K562 (cell line): ENCODE measurements around the gene BMP10. TPM values are rescaled to one million over a fixed set of nuclear protein-coding genes. Genes with fewer than 3 reads are reported as not detected.

Source experiments
- ARID1B ChIP-seq: fragments of 450-650 bp; IDR thresholded peaks from 2 replicates; pipeline ENCODE4 v1.6.1; 2016; ENCODE audit warnings: antibody characterized with exemption, mild to moderate bottlenecking, inconsistent platforms
- CUX1 ChIP-seq: fragments of 200-800 bp; sonication (Bioruptor generic); IDR thresholded peaks from 2 replicates; pipeline ENCODE4 v1.6.1; 2016; ENCODE audit warnings: missing genetic modification characterization, missing compliant biosample characterization
- MAX ChIP-seq: sonication (generic); formaldehyde crosslinking; IDR thresholded peaks from 2 replicates; pipeline ENCODE4 v1.9.0; 2022; ENCODE audit warnings: mild to moderate bottlenecking, missing genetic modification reagents
- RAD21 ChIP-seq, 2 experiments: fragments of 250-450 bp in 1 of 2; fragments of 450-650 bp in 1 of 2; sonication (Bioruptor Pico) in 1 of 2; formaldehyde crosslinking in 1 of 2; IDR thresholded peaks in 1 of 2; conservative IDR thresholded peaks in 1 of 2; 2 replicates each; pipeline versions ENCODE4 v1.4.0 to v1.8.0; 2020 to 2022; ENCODE audit warnings: mild to moderate bottlenecking in 2 of 2, moderate library complexity in 1 of 2
- RBFOX2 ChIP-seq: fragments of 200-400 bp; formaldehyde crosslinking; IDR thresholded peaks from 2 replicates; pipeline ENCODE4 v1.6.1; 2017; ENCODE audit warnings: low read depth, mild to moderate bottlenecking, low read length, moderate library complexity
- TAL1 ChIP-seq: fragments of 450-650 bp; IDR thresholded peaks from 2 replicates; pipeline ENCODE4 v1.6.1; 2016; ENCODE audit warnings: mild to moderate bottlenecking
- ZNF318 ChIP-seq, 2 experiments: fragments of 450-650 bp; IDR thresholded peaks; 2 replicates each; pipeline ENCODE4 v1.6.1; 2016; ENCODE audit warnings: mild to moderate bottlenecking in 2 of 2, borderline replicate concordance in 1 of 2, low read depth in 1 of 2, moderate library complexity in 1 of 2
- ZNF584 ChIP-seq: fragments of 200-800 bp; sonication (Bioruptor generic); IDR thresholded peaks from 2 replicates; pipeline ENCODE4 v1.6.1; 2016; ENCODE audit warnings: low read depth, mild to moderate bottlenecking, missing genetic modification characterization, missing compliant biosample characterization
- ZNF668 ChIP-seq: fragments of 250-450 bp; sonication (Bioruptor Pico); IDR thresholded peaks from 2 replicates; pipeline ENCODE4 v1.8.0; 2022; ENCODE audit warnings: mild to moderate bottlenecking, inconsistent platforms
- polyA plus RNA-seq, 8 experiments: library from polyadenylated mRNA; depleted of rRNA in 4 of 8; stranded (reverse) in 5 of 8; unstranded in 3 of 8; fragments of >200 nt; fragmentation: Nextera tagmentation in 2 of 8; fragmentation: Illumina TruSeq in 1 of 8; extraction: Ambion mirVana in 2 of 8; extraction: Trizol in 1 of 8; gene quantifications; 2 replicates each; pipeline versions ENCODE4 v1.2.1 to v1.2.3, GENCODE V29; 2011 to 2014; ENCODE audit warnings: inconsistent platforms in 1 of 8, missing spikeins in 1 of 8
- total RNA-seq, 7 experiments: library from RNA; depleted of rRNA in 6 of 7; stranded (reverse); fragments of >200 nt in 6 of 7; fragmentation: Illumina TruSeq in 2 of 7; extraction: Trizol in 2 of 7; gene quantifications; 2 replicates each; pipeline versions ENCODE4 v1.2.1 to v1.2.3, GENCODE V29; 2011 to 2021; ENCODE audit warnings: low replicate concordance in 1 of 7
- TF ChIP-seq, protein P1 (sequence below): fragments of 250-450 bp; sonication (Bioruptor Pico); IDR thresholded peaks from 2 replicates; pipeline ENCODE4 v1.4.0; 2020

BMP10 gene
- total and polyA plus RNA-seq, 9 of the 15 experiments (the other 6 are each of a cell fraction or from before 2014, with no cell fraction given): 0.11 to 0.91 (median 0.43) TPM

DNA sequence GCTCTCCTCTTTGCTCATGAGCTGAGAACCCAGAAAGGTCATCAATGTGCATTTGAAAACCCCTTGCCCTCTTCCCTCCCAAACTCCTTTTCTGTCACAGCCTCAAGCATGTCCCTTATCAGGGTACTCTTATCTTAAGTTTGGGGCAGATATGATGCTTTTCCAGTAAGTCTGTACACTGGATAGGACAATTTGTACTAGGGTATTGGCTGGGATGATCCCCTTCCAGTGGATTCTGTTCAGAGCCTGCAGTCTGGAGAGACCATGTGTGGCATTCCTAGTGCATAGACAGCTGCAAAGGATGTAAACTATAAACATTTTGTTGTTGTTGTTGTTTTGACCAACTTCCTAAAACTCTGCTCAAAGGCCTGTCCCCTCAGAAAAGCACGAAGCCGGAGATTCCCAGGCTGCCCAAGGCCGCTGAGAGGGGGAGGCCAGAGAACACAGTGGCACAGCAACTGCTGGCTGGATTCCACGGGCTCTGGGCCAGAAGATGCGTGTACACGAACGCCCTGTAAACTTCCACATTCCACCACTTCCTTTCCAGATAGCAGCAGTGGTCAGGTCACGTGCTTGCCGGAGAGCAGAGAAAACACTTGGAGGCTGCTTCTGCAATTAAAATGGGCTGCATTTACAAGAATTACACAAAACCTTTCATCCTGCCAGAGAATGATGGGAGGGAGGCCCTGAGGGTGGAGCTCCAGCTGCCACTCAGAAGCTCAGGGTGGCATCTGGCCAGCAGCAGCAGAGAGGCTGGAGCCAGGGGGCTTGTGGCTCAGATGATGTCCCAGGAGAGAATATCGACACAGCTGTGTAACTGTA, 42.1 kb downstream of the BMP10 start (continued):
- TF ChIP-seq ZNF318 (IDR thresholded peaks at IDR 0.05; ENCODE audit: borderline replicate concordance in 1 of 2, low read depth in 1 of 2): peak in 1 of 2 experiments; percentile 48; a peak in 1 of 4 replicates
- TF ChIP-seq, protein P1, sequence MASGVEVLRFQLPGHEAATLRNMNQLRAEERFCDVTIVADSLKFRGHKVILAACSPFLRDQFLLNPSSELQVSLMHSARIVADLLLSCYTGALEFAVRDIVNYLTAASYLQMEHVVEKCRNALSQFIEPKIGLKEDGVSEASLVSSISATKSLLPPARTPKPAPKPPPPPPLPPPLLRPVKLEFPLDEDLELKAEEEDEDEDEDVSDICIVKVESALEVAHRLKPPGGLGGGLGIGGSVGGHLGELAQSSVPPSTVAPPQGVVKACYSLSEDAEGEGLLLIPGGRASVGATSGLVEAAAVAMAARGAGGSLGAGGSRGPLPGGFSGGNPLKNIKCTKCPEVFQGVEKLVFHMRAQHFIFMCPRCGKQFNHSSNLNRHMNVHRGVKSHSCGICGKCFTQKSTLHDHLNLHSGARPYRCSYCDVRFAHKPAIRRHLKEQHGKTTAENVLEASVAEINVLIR: no peak
- TF ChIP-seq TAL1: 0 out of 2 replicates have a peak, but pooled peaks have one; percentile 10
- peak; percentile 24; the same call in 1 of the 2 replicates for TF ChIP-seq CUX1
- TF ChIP-seq RBFOX2: peak; percentile 34; the same call in 1 of the 2 replicates
- TF ChIP-seq ZNF584 (CRISPR knock-in tag): 0 out of 2 replicates have a peak, but pooled peaks have one; percentile 51
- TF ChIP-seq RAD21 (CRISPR knock-in tag; conservative IDR thresholded peaks at IDR 0.05 in 1 of 2, IDR thresholded peaks at IDR 0.05 in 1 of 2): peak in 1 of 2 experiments; percentile 10; a peak in 1 of 4 replicates
- TF ChIP-seq ARID1B: peak; percentile 64; the same call in 1 of the 2 replicates
- peak; percentile 62 for TF ChIP-seq MAX (CRISPR knock-in tag)
- TF ChIP-seq ZNF668 (CRISPR knock-in tag): no peak
